Measurements from ENCODE around the gene RITA1.

The RITA1 gene

GRCh38 chr12:113149361-113150150 is 36.0 kb upstream of the RITA1 start, which contains the start of gene CFAP73:
Gene CFAP73 (plus strand): TSS chr12:113149724. CDS start chr12:113149858, 134 bp downstream.
- Histone ChIP-seq H3K36me3 (ENCODE audit: control insufficient read depth, insufficient read depth, low read length) (no peaks in the 10 kb centered on the region), H2AFZ (peak within 1 kb of the TSS; percentile 58), H3K9ac (no peak within 1 kb of the TSS), H3K9me3 (ENCODE audit: control insufficient read depth, low read length) (no peaks in the 10 kb centered on the region), H3K27ac (peak within 1 kb of the TSS; percentile 37), H3K79me2 (no peaks in the 10 kb centered on the region), H3K4me1 (peaks cover 13% of the 10 kb centered on the region), H3K4me3 (ENCODE audit: low read depth, low read length) (no peak within 1 kb of the TSS), H3K4me2 (ENCODE audit: low read length) (no peak within 1 kb of the TSS), H3K27me3 (ENCODE audit: control insufficient read depth, insufficient read depth, low read length) (no peaks in the 10 kb centered on the region)
- TF ChIP-seq CTCF (IDR thresholded peaks at IDR 0.05): peak; percentile 10

GRCh38 chr12:113151655-113152054 is 33.9 kb upstream of the RITA1 start:
- H3K4me1 ChIP-seq: peaks cover 8% of the 10 kb centered on the region
- no peaks in the 10 kb centered on the region for H3K27me3 ChIP-seq (ENCODE audit: control insufficient read depth, insufficient read depth, low read length)
- no peak overlapping the region for H2AFZ ChIP-seq
- H3K27ac ChIP-seq: no peak overlapping the region
- no peaks in the 10 kb centered on the region for H3K9me3 ChIP-seq (ENCODE audit: control insufficient read depth, low read length)
- H3K4me2 ChIP-seq (ENCODE audit: low read length): no peak overlapping the region
- no peak overlapping the region for H3K4me3 ChIP-seq (ENCODE audit: low read depth, low read length)
- TF ChIP-seq CTCF (IDR thresholded peaks at IDR 0.05): no peak
- no peaks in the 10 kb centered on the region for H3K36me3 ChIP-seq (ENCODE audit: control insufficient read depth, insufficient read depth, low read length)
- no peak overlapping the region for H3K9ac ChIP-seq
- no peaks in the 10 kb centered on the region for H3K79me2 ChIP-seq

- no peaks in the 10 kb centered on the region for H3K79me2 ChIP-seq
- H3K9me3 ChIP-seq (ENCODE audit: control insufficient read depth, low read length): no peaks in the 10 kb centered on the region
- peak overlapping the region; percentile 70 for H3K27ac ChIP-seq
- no peak for TF ChIP-seq CTCF (IDR thresholded peaks at IDR 0.05)
- no peaks in the 10 kb centered on the region for H3K36me3 ChIP-seq (ENCODE audit: control insufficient read depth, insufficient read depth, low read length)
- H3K9ac ChIP-seq: no peak overlapping the region
- H3K4me2 ChIP-seq (ENCODE audit: low read length): no peak overlapping the region
- H3K4me1 ChIP-seq: peaks cover 8% of the 10 kb centered on the region
- H3K27me3 ChIP-seq (ENCODE audit: control insufficient read depth, insufficient read depth, low read length): no peaks in the 10 kb centered on the region
- peak overlapping the region; percentile 96 for H2AFZ ChIP-seq
- no peak overlapping the region for H3K4me3 ChIP-seq (ENCODE audit: low read depth, low read length)
These were observed 33.2 kb upstream of the RITA1 start for GRCh38 chr12:113152196-113152834.

GRCh38 chr12:113152835-113153814 is 32.4 kb upstream of the RITA1 start:
- Histone ChIP-seq H3K4me3 (ENCODE audit: low read depth, low read length) (peak overlapping the region; percentile 44), H3K4me1 (peaks cover 8% of the 10 kb centered on the region), H3K27me3 (ENCODE audit: control insufficient read depth, insufficient read depth, low read length) (no peaks in the 10 kb centered on the region), H3K9me3 (ENCODE audit: control insufficient read depth, low read length) (no peaks in the 10 kb centered on the region), H3K9ac (no peak overlapping the region), H3K27ac (peak overlapping the region; percentile 70), H2AFZ (peak overlapping the region; percentile 96), H3K79me2 (no peaks in the 10 kb centered on the region), H3K36me3 (ENCODE audit: control insufficient read depth, insufficient read depth, low read length) (no peaks in the 10 kb centered on the region), H3K4me2 (ENCODE audit: low read length) (peak overlapping the region; percentile 73)
- TF ChIP-seq CTCF (IDR thresholded peaks at IDR 0.05): peak; percentile 86
